GM18499 (cell line): ENCODE results near the gene MEG3.
"Not testable (repeated sequence)": the region's sequence is repeated elsewhere in the genome, so short reads cannot be mapped to it uniquely, and the experiment has no call there.

Experiments used
- ATAC-seq: cut with Tn5 transposase; IDR thresholded peaks from one replicate; pipeline ENCODE4 v1.9.1; 2021; ENCODE audit warnings: moderate number of reproducible peaks; ENCODE audit not compliant: insufficient read depth, unreplicated experiment

The MEG3 gene

GRCh38 chr14:100788517-100788916 is 37.4 kb upstream of the MEG3 start:
- ATAC-seq: no peak

GRCh38 chr14:100788942-100789341 is 37.0 kb upstream of the MEG3 start:
- no peak for ATAC-seq

GRCh38 chr14:100789460-100790417 is 36.2 kb upstream of the MEG3 start:
- no peak for ATAC-seq

- no peak for ATAC-seq
Measured at GRCh38 chr14:100790502-100791347, 35.2 kb upstream of the MEG3 start.

- ATAC-seq: no peak
Measured at GRCh38 chr14:100791348-100791735, 34.6 kb upstream of the MEG3 start.

GRCh38 chr14:100791995-100792394 is 33.9 kb upstream of the MEG3 start:
- no peak for ATAC-seq

- ATAC-seq: no peak
Measured at GRCh38 chr14:100796946-100797345, 29.0 kb upstream of the MEG3 start.

- no peak for ATAC-seq
Measured at GRCh38 chr14:100800041-100800440, 25.9 kb upstream of the MEG3 start.

- not testable (repeated sequence) for ATAC-seq
Measured at GRCh38 chr14:100801433-100801832, 24.5 kb upstream of the MEG3 start.

GRCh38 chr14:100802179-100802578 is 23.7 kb upstream of the MEG3 start:
- ATAC-seq: no peak

GRCh38 chr14:100802766-100803165 is 23.2 kb upstream of the MEG3 start:
- no peak for ATAC-seq

- no peak for ATAC-seq
Measured at GRCh38 chr14:100803226-100803625, 22.7 kb upstream of the MEG3 start.

- no peak for ATAC-seq
Measured at GRCh38 chr14:100803676-100804075, 22.2 kb upstream of the MEG3 start.

- ATAC-seq: no peak
Measured at GRCh38 chr14:100804138-100804537, 21.8 kb upstream of the MEG3 start.

GRCh38 chr14:100804558-100805309 is 21.2 kb upstream of the MEG3 start:
- no peak for ATAC-seq

- no peak for ATAC-seq
Measured at GRCh38 chr14:100806386-100806785, 19.5 kb upstream of the MEG3 start.

- ATAC-seq: no peak
Measured at GRCh38 chr14:100807496-100807895, 18.4 kb upstream of the MEG3 start.

GRCh38 chr14:100807979-100808734 is 17.8 kb upstream of the MEG3 start:
- no peak for ATAC-seq

- ATAC-seq: no peak
Measured at GRCh38 chr14:100810435-100810834, 15.5 kb upstream of the MEG3 start.
